Endothelial cell of umbilical vein (primary cell): ENCODE measurements around the gene RNASE7.

ENCODE experiments used
- CTCF ChIP-seq, 2 donors: IDR thresholded peaks; 1 replicate in 1 of 2; 2 replicates in 1 of 2; pipeline ENCODE4 v1.5.1; 2011; ENCODE audit warnings: low read length in 2 of 2, mild to moderate bottlenecking in 2 of 2, moderate library complexity in 2 of 2, control low read depth in 1 of 2, inconsistent platforms in 1 of 2, low read depth in 1 of 2; ENCODE audit not compliant: insufficient read depth in 1 of 2; ENCODE audit errors: extremely low read depth in 1 of 2
- EZH2 ChIP-seq: IDR thresholded peaks from 2 replicates; pipeline ENCODE4 v1.6.1; 2012; ENCODE audit warnings: borderline replicate concordance, low read depth, mild to moderate bottlenecking, moderate library complexity, low read length, inconsistent platforms; ENCODE audit not compliant: severe bottlenecking
- GATA2 ChIP-seq: IDR thresholded peaks from 2 replicates; pipeline ENCODE4 v1.7.0; 2011; ENCODE audit warnings: low read depth, mild to moderate bottlenecking, moderate library complexity, mixed read lengths, low read length; ENCODE audit not compliant: insufficient read length, insufficient read depth
- JUN ChIP-seq: IDR thresholded peaks from 2 replicates; pipeline ENCODE4 v1.6.1; 2011; ENCODE audit warnings: borderline replicate concordance, low read depth; ENCODE audit not compliant: insufficient read length, insufficient read depth
- MAX ChIP-seq: IDR thresholded peaks from 2 replicates; pipeline ENCODE4 v1.6.1; 2011; ENCODE audit not compliant: insufficient read depth, insufficient read length
- POLR2A ChIP-seq: IDR thresholded peaks from 2 replicates; pipeline ENCODE4 v1.6.1; 2012; ENCODE audit warnings: low read depth, mild to moderate bottlenecking, control low read depth, low read length
- POLR2AphosphoS5 ChIP-seq: IDR thresholded peaks from 2 replicates; pipeline ENCODE4 v1.6.1; 2012; ENCODE audit warnings: low read depth, mild to moderate bottlenecking, control low read depth, low read length, moderate library complexity; ENCODE audit not compliant: insufficient read depth

- TF ChIP-seq CTCF (IDR thresholded peaks at IDR 0.05; ENCODE audit: extremely low read depth in 1 of 2, insufficient read depth in 1 of 2, low read depth in 1 of 2, low read length in 2 of 2) (no peak), POLR2AphosphoS5 (no peak), POLR2A (no peak), MAX (no peak), EZH2 (no peak), JUN (no peak), GATA2 (no peak)
Observed at GRCh38 chr14:20998139-20998538, 44.0 kb upstream of the RNASE7 start.
